Adrenal gland (tissue), 5 donors: ENCODE results near the gene ATP8B3.

Source experiments
- CTCF ChIP-seq, 6 experiments: fragments of 450-650 bp in 4 of 6; fragments of 200-600 bp in 2 of 6; sonication (generic) in 1 of 6; IDR thresholded peaks; 1 replicate in 5 of 6; 2 replicates in 1 of 6; pipeline versions ENCODE4 v1.5.1 to v1.8.0; 2016 to 2021; ENCODE audit warnings: antibody characterized with exemption in 6 of 6, mild to moderate bottlenecking in 2 of 6, moderate library complexity in 1 of 6
- POLR2A ChIP-seq, 2 donors: fragments of 450-650 bp; IDR thresholded peaks; one replicate each; pipeline ENCODE4 v1.6.1; 2017; ENCODE audit warnings: antibody characterized with exemption in 2 of 2, mild to moderate bottlenecking in 2 of 2, moderate library complexity in 1 of 2
- donor health status: DM: no; HTN: no; CAD: no.

- TF ChIP-seq CTCF (IDR thresholded peaks at IDR 0.05) = no peak
- no peak for TF ChIP-seq POLR2A (IDR thresholded peaks at IDR 0.05)
Measured at GRCh38 chr19:1823020-1823419, 10.9 kb upstream of the ATP8B3 start.
